ENCODE measurements around the gene GRB14.
"Not testable (repeated sequence)": the region's sequence is repeated elsewhere in the genome, so short reads cannot be mapped to it uniquely, and the experiment has no call there.

GRB14 gene

DNA sequence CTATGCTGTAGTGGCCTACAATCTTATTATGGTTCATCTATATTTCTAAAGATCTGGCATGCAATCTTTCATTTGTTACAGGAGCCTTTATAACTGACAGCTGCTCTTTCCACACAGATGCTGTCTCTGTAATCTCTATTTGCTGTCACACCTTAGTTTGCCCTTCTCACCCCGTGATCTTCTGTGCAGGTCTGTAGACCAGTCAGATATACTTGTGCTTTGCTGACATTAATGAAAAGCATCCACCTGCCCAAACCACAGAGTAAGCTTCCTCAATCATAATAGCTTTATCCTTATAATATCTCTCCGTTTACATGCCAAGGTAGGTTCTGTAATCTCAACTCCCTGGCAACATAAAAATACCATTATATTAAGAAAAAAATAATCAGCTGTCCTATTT lies 122.4 kb downstream of the GRB14 start:
- H3K79me2 ChIP-seq (ENCODE audit: control insufficient read depth, insufficient read depth, low read length, unreplicated experiment), result no peaks in the 10 kb centered on the region
- H3K4me3 ChIP-seq (ENCODE audit: low read depth, low read length), result no peak overlapping the region
- no peaks in the 10 kb centered on the region for H3K4me1 ChIP-seq (ENCODE audit: control insufficient read depth, insufficient read depth, low read length, unreplicated experiment)
- no peak overlapping the region for H3K27ac ChIP-seq (ENCODE audit: low read depth, low read length)
- no peaks in the 10 kb centered on the region for H3K27me3 ChIP-seq (ENCODE audit: insufficient read depth, low read length)
- no peak overlapping the region for H2AFZ ChIP-seq (ENCODE audit: low read length, unreplicated experiment)
- no peaks in the 10 kb centered on the region for H3K36me3 ChIP-seq (ENCODE audit: insufficient read depth, low read length)

DNA sequence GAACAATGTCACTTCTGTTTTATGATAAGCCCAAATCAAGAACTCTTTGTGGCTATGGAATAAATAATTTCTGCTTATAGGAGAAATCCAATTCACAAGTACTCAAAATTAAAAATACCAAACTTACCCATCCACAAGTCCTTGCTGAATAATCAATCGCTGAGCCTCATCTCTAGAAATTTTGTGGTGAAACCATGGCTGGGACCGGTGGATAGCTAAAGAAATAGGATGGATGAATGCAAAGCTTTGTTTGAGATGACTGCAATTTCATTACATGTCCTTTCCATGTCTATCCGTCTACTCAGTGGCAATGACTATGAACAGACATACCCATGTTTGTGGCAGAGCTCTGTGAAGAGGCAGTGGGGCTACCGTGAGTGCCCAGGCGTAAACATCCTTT lies 124.4 kb downstream of the GRB14 start:
- no peak overlapping the region for H3K4me3 ChIP-seq (ENCODE audit: low read depth, low read length)
- H3K27me3 ChIP-seq (ENCODE audit: insufficient read depth, low read length), result no peaks in the 10 kb centered on the region

GRCh38 chr2:164496421-164496820 lies 124.9 kb downstream of the GRB14 start:
- H3K27me3 ChIP-seq (ENCODE audit: insufficient read depth, low read length), result no peaks in the 10 kb centered on the region
- H3K4me3 ChIP-seq (ENCODE audit: low read depth, low read length), result no peak overlapping the region
- no peak overlapping the region for H2AFZ ChIP-seq (ENCODE audit: low read length, unreplicated experiment)
- no peaks in the 10 kb centered on the region for H3K79me2 ChIP-seq (ENCODE audit: control insufficient read depth, insufficient read depth, low read length, unreplicated experiment)
- H3K27ac ChIP-seq (ENCODE audit: low read depth, low read length), result no peak overlapping the region
- no peaks in the 10 kb centered on the region for H3K36me3 ChIP-seq (ENCODE audit: insufficient read depth, low read length)
- no peaks in the 10 kb centered on the region for H3K4me1 ChIP-seq (ENCODE audit: control insufficient read depth, insufficient read depth, low read length, unreplicated experiment)

More for the DNA sequence above, 124.4 kb downstream of the GRB14 start:
- Histone ChIP-seq H3K27ac (ENCODE audit: low read depth, low read length) (no peak overlapping the region), H3K79me2 (ENCODE audit: control insufficient read depth, insufficient read depth, low read length, unreplicated experiment) (no peaks in the 10 kb centered on the region), H3K36me3 (ENCODE audit: insufficient read depth, low read length) (no peaks in the 10 kb centered on the region), H3K4me1 (ENCODE audit: control insufficient read depth, insufficient read depth, low read length, unreplicated experiment) (no peaks in the 10 kb centered on the region), H2AFZ (ENCODE audit: low read length, unreplicated experiment) (no peak overlapping the region)

GRCh38 chr2:164495491-164496223 lies 125.6 kb downstream of the GRB14 start:
- Histone ChIP-seq H3K4me1 (ENCODE audit: control insufficient read depth, insufficient read depth, low read length, unreplicated experiment) (no peaks in the 10 kb centered on the region), H3K4me3 (ENCODE audit: low read depth, low read length) (peak overlapping the region; percentile 11; the same call in 1 of the 2 replicates), H3K27ac (ENCODE audit: low read depth, low read length) (no peak overlapping the region), H3K79me2 (ENCODE audit: control insufficient read depth, insufficient read depth, low read length, unreplicated experiment) (no peaks in the 10 kb centered on the region), H2AFZ (ENCODE audit: low read length, unreplicated experiment) (peak overlapping the region; percentile 12), H3K27me3 (ENCODE audit: insufficient read depth, low read length) (no peaks in the 10 kb centered on the region), H3K36me3 (ENCODE audit: insufficient read depth, low read length) (no peaks in the 10 kb centered on the region)

DNA sequence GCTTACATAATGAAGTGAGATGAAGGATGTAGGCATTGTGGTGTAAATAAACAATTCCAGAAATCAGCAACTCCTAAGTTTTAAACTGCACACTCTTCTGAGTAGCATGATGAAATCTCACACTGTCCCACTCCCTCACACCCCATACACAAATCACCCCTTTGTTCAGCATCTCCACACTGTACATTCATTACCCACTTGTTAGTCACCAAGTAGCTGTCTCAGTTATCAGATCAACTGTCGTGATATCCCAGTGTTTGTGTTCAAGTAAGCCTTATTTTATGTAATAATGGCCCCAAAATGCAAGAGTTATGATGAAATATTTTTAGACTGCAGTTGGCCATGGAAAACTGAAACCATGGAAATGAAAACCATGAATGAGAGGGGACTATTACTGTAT lies 135.7 kb downstream of the GRB14 start:
- H3K79me2 ChIP-seq (ENCODE audit: control insufficient read depth, insufficient read depth, low read length, unreplicated experiment), result no peaks in the 10 kb centered on the region
- H3K36me3 ChIP-seq (ENCODE audit: insufficient read depth, low read length), result no peaks in the 10 kb centered on the region
- no peaks in the 10 kb centered on the region for H3K27me3 ChIP-seq (ENCODE audit: insufficient read depth, low read length)
- H2AFZ ChIP-seq (ENCODE audit: low read length, unreplicated experiment), result no peak overlapping the region
- no peak overlapping the region for H3K4me3 ChIP-seq (ENCODE audit: low read depth, low read length)
- no peaks in the 10 kb centered on the region for H3K4me1 ChIP-seq (ENCODE audit: control insufficient read depth, insufficient read depth, low read length, unreplicated experiment)
- no peak overlapping the region for H3K27ac ChIP-seq (ENCODE audit: low read depth, low read length)

GRCh38 chr2:164479460-164479859 lies 141.8 kb downstream of the GRB14 start:
- Histone ChIP-seq H3K27ac (ENCODE audit: low read depth, low read length) (no peak overlapping the region), H3K36me3 (ENCODE audit: insufficient read depth, low read length) (no peaks in the 10 kb centered on the region), H3K4me3 (ENCODE audit: low read depth, low read length) (no peak overlapping the region), H2AFZ (ENCODE audit: low read length, unreplicated experiment) (no peak overlapping the region), H3K27me3 (ENCODE audit: insufficient read depth, low read length) (no peaks in the 10 kb centered on the region), H3K4me1 (ENCODE audit: control insufficient read depth, insufficient read depth, low read length, unreplicated experiment) (no peaks in the 10 kb centered on the region), H3K79me2 (ENCODE audit: control insufficient read depth, insufficient read depth, low read length, unreplicated experiment) (no peaks in the 10 kb centered on the region)

GRCh38 chr2:164478205-164478604 lies 143.1 kb downstream of the GRB14 start:
- H3K79me2 ChIP-seq (ENCODE audit: control insufficient read depth, insufficient read depth, low read length, unreplicated experiment), result no peaks in the 10 kb centered on the region
- no peaks in the 10 kb centered on the region for H3K4me1 ChIP-seq (ENCODE audit: control insufficient read depth, insufficient read depth, low read length, unreplicated experiment)
- no peak overlapping the region for H3K27ac ChIP-seq (ENCODE audit: low read depth, low read length)
- no peaks in the 10 kb centered on the region for H3K27me3 ChIP-seq (ENCODE audit: insufficient read depth, low read length)
- no peak overlapping the region for H2AFZ ChIP-seq (ENCODE audit: low read length, unreplicated experiment)
- H3K4me3 ChIP-seq (ENCODE audit: low read depth, low read length), result no peak overlapping the region
- H3K36me3 ChIP-seq (ENCODE audit: insufficient read depth, low read length), result no peaks in the 10 kb centered on the region

DNA sequence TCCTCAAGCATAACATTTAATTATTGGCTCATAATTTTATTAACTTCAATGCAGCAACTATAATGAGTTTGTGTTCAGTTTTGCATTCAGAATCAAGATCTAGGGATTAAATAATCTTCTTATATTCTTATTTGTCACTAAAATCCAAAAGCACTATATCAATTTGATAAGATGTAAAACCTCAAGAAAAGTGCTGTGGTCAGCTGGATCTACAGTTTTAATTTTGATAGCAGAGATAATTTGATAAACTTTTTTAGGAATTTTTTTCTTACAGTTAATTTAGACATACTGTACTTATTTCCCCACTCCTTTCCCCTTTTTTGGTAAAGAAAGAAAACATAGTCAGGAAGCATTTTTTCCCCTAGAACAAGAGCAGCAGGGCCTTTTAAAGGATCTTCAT lies 146.4 kb downstream of the GRB14 start:
- Histone ChIP-seq H3K27ac (ENCODE audit: low read depth, low read length) (no peak overlapping the region), H3K4me1 (ENCODE audit: control insufficient read depth, insufficient read depth, low read length, unreplicated experiment) (no peaks in the 10 kb centered on the region), H3K79me2 (ENCODE audit: control insufficient read depth, insufficient read depth, low read length, unreplicated experiment) (no peaks in the 10 kb centered on the region), H3K4me3 (ENCODE audit: low read depth, low read length) (no peak overlapping the region), H2AFZ (ENCODE audit: low read length, unreplicated experiment) (no peak overlapping the region), H3K36me3 (ENCODE audit: insufficient read depth, low read length) (no peaks in the 10 kb centered on the region), H3K27me3 (ENCODE audit: insufficient read depth, low read length) (no peaks in the 10 kb centered on the region)

- H3K27ac ChIP-seq (ENCODE audit: low read depth, low read length), result no peak overlapping the region
- H3K4me1 ChIP-seq (ENCODE audit: control insufficient read depth, insufficient read depth, low read length, unreplicated experiment), result no peaks in the 10 kb centered on the region
- no peaks in the 10 kb centered on the region for H3K27me3 ChIP-seq (ENCODE audit: insufficient read depth, low read length)
- no peak overlapping the region for H3K4me3 ChIP-seq (ENCODE audit: low read depth, low read length)
- no peaks in the 10 kb centered on the region for H3K36me3 ChIP-seq (ENCODE audit: insufficient read depth, low read length)
- no peak overlapping the region for H2AFZ ChIP-seq (ENCODE audit: low read length, unreplicated experiment)
- no peaks in the 10 kb centered on the region for H3K79me2 ChIP-seq (ENCODE audit: control insufficient read depth, insufficient read depth, low read length, unreplicated experiment)
These were observed 148.3 kb downstream of the GRB14 start for GRCh38 chr2:164473021-164473420.

DNA sequence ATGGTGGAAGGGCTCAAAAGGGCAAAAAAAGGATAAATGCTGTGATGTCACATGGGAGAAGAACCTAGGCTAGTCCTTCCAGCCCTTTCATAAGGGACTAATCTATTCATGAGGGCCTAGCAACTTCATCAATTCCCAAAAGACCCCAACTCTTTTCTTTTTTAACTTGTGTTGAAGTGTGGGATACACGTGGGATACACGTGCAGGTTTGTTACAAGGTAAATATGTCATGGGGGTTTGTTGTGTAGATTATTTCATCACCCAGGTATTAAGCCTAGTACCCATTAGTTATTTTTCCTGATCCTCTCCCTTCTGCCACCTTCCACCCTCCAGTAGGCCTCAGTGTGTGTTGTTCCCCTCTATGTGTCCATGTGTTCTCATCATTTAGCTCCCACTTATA lies 156.2 kb downstream of the GRB14 start:
- not testable (repeated sequence) for H3K79me2 ChIP-seq (ENCODE audit: control insufficient read depth, insufficient read depth, low read length, unreplicated experiment); H3K27me3 ChIP-seq (ENCODE audit: insufficient read depth, low read length); H3K36me3 ChIP-seq (ENCODE audit: insufficient read depth, low read length); H3K4me1 ChIP-seq (ENCODE audit: control insufficient read depth, insufficient read depth, low read length, unreplicated experiment); H3K4me3 ChIP-seq (ENCODE audit: low read depth, low read length); H2AFZ ChIP-seq (ENCODE audit: low read length, unreplicated experiment); H3K27ac ChIP-seq (ENCODE audit: low read depth, low read length)

- Histone ChIP-seq H2AFZ (ENCODE audit: low read length, unreplicated experiment) (no peak overlapping the region), H3K27me3 (ENCODE audit: insufficient read depth, low read length) (no peaks in the 10 kb centered on the region), H3K4me3 (ENCODE audit: low read depth, low read length) (no peak overlapping the region), H3K4me1 (ENCODE audit: control insufficient read depth, insufficient read depth, low read length, unreplicated experiment) (no peaks in the 10 kb centered on the region), H3K79me2 (ENCODE audit: control insufficient read depth, insufficient read depth, low read length, unreplicated experiment) (no peaks in the 10 kb centered on the region), H3K36me3 (ENCODE audit: insufficient read depth, low read length) (no peaks in the 10 kb centered on the region), H3K27ac (ENCODE audit: low read depth, low read length) (no peak overlapping the region)
These were observed 156.9 kb downstream of the GRB14 start for GRCh38 chr2:164464376-164464775.
